Left cardiac atrium (tissue), 4 donors: ENCODE data around the gene BRSK1. TPM values are rescaled to one million over a fixed set of nuclear protein-coding genes. Genes with fewer than 3 reads are reported as not detected.
"Not testable (repeated sequence)": the region's sequence is repeated elsewhere in the genome, so short reads cannot be mapped to it uniquely, and the experiment has no call there.

Experiments used
- ATAC-seq, 2 donors: fragments of 200-7000 bp; cut with Tn5 transposase; one replicate each; pipeline ENCODE4 v1.9.1; 2020; ENCODE audit warnings: mild to moderate bottlenecking in 2 of 2, moderate library complexity in 2 of 2
- DNase-seq: peaks from one replicate; pipeline ENCODE4 v3.0.0-alpha.2; 2020
- intact Hi-C, 2 donors: fragments of 100-400 bp; cut with DNase I; formaldehyde crosslinking; loops; one replicate each; pipeline versions ENCODE4 v1.14.1 to v1.15.1; 2022 to 2023
- total RNA-seq, 2 donors: library from RNA; stranded (reverse); fragmentation: NEBNext Ultra II Directional; extraction: Animal tissue kit (Norgen Biotek cat#: 25700); gene quantifications; one replicate each; pipeline ENCODE4 v1.2.1, GENCODE V29; 2021
- donor health status: DM: no; HTN: yes; CAD: no.
- donor health status: DM: no; HTN: yes; CAD: no; lungs with severe emphysema.
- donor health status: DM: yes; HTN: yes; CAD: no.
- donor health status: Dilated cardiomyopathy.

BRSK1 gene
- total RNA-seq, 2 donors from 2014 or later: 9.1 to 19.5 TPM

GRCh38 chr19:55314396-55314795 lies 30.6 kb downstream of the BRSK1 start:
- ATAC-seq (no peak), DNase-seq (no peak)
- intact Hi-C loops: no loop called here

DNA sequence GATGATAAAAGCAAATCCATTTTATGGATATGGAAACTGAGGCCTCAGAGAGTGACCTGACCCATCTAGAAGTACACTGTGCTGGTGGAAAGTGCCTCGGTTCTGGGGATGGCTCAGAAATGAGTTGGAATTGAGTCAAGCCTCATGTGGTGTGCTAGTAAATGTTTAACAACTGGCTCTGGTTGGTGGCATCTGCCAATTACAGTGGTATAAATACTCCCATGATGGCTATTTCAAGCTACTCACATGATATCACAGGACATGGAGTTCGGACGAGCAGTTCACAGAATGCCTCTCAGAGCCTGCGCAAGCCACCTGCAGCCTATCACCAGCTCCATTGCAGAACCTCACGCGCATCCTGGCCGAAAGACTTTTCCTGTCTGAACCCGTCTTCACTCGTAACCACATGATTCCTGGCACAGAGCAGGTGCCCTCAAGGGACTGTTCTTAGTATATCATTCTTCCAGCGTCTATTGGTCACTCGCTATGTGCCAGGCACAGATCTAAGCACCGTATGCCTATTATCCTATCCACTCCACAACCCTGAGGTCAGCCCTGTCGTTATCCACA lies 32.2 kb downstream of the BRSK1 start:
- DNase-seq: no peak
- ATAC-seq: no peak
- intact Hi-C loops: no loop called here

GRCh38 chr19:55316646-55317045 lies 32.8 kb downstream of the BRSK1 start:
- intact Hi-C loops: no loop called here
- DNase-seq: no peak

GRCh38 chr19:55319785-55320184 lies 36.0 kb downstream of the BRSK1 start:
- DNase-seq (peak; percentile 54), ATAC-seq (peak; percentile 81 to 89)
- intact Hi-C loops: no loop called here

More at GRCh38 chr19:55316646-55317045, 32.8 kb downstream of the BRSK1 start:
- no peak for ATAC-seq

DNA sequence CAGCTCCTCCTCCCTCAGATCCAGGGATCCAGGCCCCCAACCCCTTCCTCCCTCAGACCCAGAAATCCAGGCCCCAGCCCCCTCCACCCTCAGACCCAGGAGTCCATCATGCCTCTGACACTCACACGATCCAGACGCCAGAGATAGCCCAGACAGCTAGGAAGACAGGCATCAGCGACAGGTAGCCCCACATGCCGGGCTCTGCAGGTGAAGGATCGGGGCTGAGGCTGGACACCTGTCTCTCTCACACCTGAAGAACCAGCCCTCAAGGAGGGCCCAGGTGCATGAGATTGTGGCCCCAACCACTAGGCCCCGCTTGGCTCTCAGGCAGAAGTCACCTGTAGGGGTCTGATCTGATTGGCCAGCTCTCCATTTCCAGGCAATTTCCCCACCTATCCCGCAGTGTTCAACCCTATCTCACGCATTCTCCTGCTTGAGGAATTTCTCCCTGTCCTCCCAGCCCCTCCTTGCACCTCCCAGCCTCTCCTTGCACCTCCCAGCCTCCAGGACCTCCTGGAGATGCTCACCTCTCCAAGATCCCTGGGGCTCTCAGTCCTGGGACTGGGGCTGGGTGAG lies 37.1 kb downstream of the BRSK1 start:
- intact Hi-C loops: no loop called here
- DNase-seq (no peak), ATAC-seq (no peak)

GRCh38 chr19:55321466-55322137 lies 37.8 kb downstream of the BRSK1 start:
- DNase-seq (no peak), ATAC-seq (no peak)
- intact Hi-C loops: no loop called here

GRCh38 chr19:55322204-55322885 lies 38.5 kb downstream of the BRSK1 start:
- DNase-seq (no peak), ATAC-seq (no peak)
- intact Hi-C loops: no loop called here

DNA sequence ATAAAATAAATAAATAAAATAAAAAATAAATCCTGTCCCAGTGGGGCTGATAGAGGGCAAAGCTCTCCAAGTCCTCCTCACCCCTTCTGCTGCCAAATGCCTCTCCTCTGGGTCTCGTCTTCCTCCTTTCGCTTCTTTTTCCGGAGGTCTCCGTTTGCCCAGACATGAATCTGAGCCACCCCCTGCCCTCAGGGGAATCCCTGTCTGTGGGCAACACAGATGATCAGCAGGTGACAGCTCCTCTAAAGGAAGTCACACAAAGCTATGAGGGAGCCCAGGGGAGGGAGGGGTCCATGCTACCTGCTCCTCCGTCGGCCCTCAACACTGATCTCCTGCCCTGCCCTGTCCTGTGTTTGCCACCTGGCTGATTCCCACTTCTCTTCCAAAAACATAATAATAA lies 40.9 kb downstream of the BRSK1 start:
- no peak for DNase-seq
- ATAC-seq: no peak
- intact Hi-C loops: no loop called here

GRCh38 chr19:55325172-55325571 lies 41.4 kb downstream of the BRSK1 start, which contains the start of gene TMEM150B:
Gene TMEM150B (minus strand): TSS chr19:55325341. CDS start chr19:55321036, 4,305 bp downstream.
- ATAC-seq (no peak), DNase-seq (no peak)
- intact Hi-C loops: no loop called here

DNA sequence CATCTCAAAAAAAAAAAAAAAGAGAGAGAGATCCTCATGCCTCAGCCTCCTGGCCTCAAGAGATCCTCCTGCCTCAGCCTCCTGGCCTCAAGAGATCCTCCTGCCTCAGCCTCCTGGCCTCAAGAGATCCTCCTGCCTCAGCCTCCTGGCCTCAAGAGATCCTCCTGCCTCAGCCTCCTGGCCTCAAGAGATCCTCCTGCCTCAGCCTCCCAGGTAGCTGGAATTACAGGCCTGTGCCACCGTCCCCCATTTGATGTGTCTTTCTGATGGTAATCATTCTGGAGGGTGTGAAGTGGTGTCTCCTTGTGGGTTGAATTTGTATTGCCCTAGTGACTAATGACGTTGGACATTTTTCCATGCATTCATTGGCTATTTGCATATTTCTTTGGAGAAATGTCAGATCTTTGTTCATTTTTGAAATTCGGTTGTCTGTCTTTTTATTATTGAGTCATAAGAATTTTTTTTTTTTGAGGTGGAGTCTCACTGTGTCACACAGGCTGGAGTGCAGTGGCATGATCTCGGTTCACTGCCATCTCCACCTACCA lies 45.0 kb downstream of the BRSK1 start:
- DNase-seq, intact Hi-C loops, ATAC-seq: not testable (repeated sequence)

DNA sequence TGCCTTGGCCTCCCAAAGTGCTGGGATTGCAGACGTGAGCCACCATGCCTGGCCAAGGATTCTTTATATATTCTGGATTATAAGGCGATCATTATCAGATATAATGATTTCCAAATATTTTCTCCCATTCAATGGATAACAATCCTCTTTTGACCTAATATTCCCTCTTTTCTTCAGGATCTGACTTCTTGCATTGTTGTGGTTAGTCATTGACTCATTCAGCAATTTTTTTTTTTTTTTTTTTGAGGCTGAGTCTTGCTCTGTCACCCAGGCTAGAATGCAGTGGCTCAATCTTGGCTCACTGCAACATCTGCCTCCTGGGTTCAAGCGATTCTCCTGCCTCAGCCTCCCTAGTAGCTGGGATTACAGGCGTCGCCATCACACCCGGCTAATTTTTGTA lies 46.0 kb downstream of the BRSK1 start:
- intact Hi-C loops, DNase-seq, ATAC-seq: not testable (repeated sequence)

GRCh38 chr19:55333870-55334269 lies 50.1 kb downstream of the BRSK1 start:
- DNase-seq (no peak), ATAC-seq (no peak)
- intact Hi-C loops: no loop called here

DNA sequence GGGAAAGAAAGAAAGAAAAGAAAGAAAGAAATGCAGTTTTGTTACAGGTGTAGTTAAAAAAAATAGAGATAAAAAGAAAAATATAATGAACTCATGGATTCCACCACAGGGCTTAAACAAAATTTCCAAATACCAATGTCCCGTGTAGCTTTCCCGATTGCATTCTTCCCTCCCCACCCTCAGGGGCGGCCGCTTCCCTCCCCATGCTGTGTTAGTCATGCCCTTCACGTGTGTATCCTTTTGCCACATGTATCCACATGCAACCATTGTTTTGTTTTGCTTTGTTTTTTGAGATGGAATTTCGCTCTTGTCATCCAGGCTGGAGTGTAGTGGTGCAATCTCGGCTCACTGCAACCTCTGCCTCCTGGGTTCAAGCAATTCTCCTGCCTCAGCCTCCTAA lies 52.3 kb downstream of the BRSK1 start:
- intact Hi-C loops: no loop called here
- no peak for DNase-seq
- ATAC-seq: no peak

DNA sequence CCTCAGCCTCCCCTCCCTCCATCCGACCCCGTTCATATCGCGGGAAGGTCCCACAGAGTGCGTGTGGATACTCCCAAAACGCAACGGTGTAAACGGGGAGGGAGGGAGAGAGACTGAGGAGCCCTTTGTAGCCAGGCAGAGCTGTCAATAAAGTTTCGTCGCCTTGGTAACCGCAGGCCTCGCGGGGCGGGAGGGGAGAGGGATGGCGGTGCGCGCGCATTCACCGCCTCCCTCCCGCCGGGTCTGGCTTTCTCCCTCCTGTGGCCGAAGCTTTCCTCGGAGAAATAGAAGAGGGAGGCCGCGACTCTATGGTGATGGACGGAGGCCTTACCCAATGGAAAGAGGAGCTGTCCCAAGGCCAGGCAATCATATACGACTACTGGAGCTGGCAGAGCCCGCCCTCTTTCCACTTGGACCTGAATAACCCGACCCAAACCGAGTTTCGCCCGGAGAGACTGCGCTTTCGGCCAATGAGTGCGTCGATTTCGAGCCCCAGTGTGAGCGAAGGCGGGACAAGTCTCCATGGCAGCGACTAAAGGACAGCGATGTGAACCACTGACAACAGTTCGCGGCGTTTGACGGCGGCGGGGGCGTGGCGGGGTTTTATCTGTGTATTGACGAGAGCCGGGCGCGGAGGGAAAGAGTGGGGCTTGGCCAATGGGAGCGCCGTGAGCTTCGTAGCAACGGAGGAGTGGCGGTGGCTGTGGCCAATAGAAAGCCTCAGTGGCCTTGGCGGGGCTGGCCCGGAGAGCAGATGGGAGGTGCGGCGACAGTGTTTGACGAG lies 55.5 kb downstream of the BRSK1 start, which contains the start of gene KMT5C:
TSS of gene KMT5C (plus strand) at position 772 of the 784 bp plus-strand sequence. CDS start 2,061 bp downstream, outside the sequence.
- intact Hi-C loops: no loop called here
- peak; percentile 100 for DNase-seq
- peak; percentile 92 to 95 for ATAC-seq

- ATAC-seq (peak in 1 of 2 donors; percentile 0), DNase-seq (no peak)
- intact Hi-C loops: loop anchor here in 1 of 2 donors (5.0 kb wide), 1 partner anchor 42 kb away; the partner anchor contains the start of gene TMEM238
Measured at GRCh38 chr19:55339889-55340783, 56.3 kb downstream of the BRSK1 start.

- DNase-seq (no peak), ATAC-seq (no peak)
- intact Hi-C loops: loop anchor here in 1 of 2 donors (5.0 kb wide), 1 partner anchor 42 kb away; the partner anchor contains the start of gene TMEM238
Measured at GRCh38 chr19:55340784-55341147, 57.0 kb downstream of the BRSK1 start.

- DNase-seq (peak; percentile 82), ATAC-seq (peak in 1 of 2 donors; percentile 6)
- intact Hi-C loops: loop anchor here in 1 of 2 donors (5.0 kb wide), 1 partner anchor 41 kb away; the partner anchor contains the start of gene TMEM238
Measured at GRCh38 chr19:55341171-55341588, 57.4 kb downstream of the BRSK1 start.
